ENCODE data around the gene SELE. TPM values are rescaled to one million over a fixed set of nuclear protein-coding genes. Genes with fewer than 3 reads are reported as not detected.
"Not testable (repeated sequence)": the region's sequence is repeated elsewhere in the genome, so short reads cannot be mapped to it uniquely, and the experiment has no call there.

Gene SELE
- total RNA-seq, 4 donors from 2014 or later, result 0.67 to 16.3 (median 1.5) TPM

DNA sequence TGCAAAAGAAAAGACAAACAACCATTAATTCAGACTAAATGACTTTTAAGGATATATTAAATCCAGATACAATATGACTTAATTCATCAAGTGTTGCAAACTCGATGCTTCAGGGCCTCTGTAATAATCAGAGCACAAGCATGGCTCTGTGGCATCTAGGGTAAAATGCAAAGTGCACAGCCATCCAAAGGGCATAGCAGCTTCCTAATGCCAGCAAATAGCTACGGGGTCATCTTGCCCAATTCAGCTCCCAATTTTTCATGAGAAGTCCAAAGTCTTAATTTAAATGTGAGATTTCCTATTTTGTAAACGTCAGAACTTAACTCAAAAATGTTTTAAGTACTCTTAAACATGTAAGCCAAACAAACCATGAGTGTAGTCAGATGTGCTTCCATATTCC lies 7.9 kb downstream of the SELE start:
- no peak overlapping the region for H3K27ac ChIP-seq
- no peaks in the 10 kb centered on the region for H3K9me3 ChIP-seq
- TF ChIP-seq, protein P1, sequence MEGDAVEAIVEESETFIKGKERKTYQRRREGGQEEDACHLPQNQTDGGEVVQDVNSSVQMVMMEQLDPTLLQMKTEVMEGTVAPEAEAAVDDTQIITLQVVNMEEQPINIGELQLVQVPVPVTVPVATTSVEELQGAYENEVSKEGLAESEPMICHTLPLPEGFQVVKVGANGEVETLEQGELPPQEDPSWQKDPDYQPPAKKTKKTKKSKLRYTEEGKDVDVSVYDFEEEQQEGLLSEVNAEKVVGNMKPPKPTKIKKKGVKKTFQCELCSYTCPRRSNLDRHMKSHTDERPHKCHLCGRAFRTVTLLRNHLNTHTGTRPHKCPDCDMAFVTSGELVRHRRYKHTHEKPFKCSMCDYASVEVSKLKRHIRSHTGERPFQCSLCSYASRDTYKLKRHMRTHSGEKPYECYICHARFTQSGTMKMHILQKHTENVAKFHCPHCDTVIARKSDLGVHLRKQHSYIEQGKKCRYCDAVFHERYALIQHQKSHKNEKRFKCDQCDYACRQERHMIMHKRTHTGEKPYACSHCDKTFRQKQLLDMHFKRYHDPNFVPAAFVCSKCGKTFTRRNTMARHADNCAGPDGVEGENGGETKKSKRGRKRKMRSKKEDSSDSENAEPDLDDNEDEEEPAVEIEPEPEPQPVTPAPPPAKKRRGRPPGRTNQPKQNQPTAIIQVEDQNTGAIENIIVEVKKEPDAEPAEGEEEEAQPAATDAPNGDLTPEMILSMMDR (IDR thresholded peaks at IDR 0.05), result no peak
- TF ChIP-seq POLR2A (IDR thresholded peaks at IDR 0.05), result no peak
- no peak for DNase-seq
- 74 to 76% methylated on average over 3 of the region's 3 CpGs for WGBS, 2 donors
- intact Hi-C loops (cut with DNase I), result no loop called here
- H3K4me1 ChIP-seq, result no peaks in the 10 kb centered on the region
- no peak overlapping the region for H3K4me3 ChIP-seq (replicated peaks in 1 of 3)
- no peaks in the 10 kb centered on the region for H3K27me3 ChIP-seq
- H3K36me3 ChIP-seq, result no peaks in the 10 kb centered on the region

DNA sequence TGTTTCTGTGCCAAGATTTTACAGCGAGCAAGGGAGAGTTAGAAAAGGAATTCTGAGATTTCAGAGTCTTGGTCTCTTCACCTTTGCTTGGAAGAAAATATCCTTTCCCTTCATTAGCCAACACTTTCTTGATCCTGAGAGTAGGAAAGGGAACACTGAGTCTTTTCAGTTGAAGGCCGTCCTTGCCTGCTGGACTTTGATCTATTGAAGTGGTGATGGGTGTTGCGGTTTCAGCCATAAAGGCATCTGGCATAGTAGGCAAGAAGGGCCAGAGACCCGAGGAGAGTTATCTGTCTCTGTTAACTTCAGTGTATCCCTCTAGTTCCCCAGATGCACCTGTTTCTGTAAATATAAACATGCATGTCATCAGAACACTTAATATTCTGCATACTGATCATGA lies 9.7 kb downstream of the SELE start:
- H3K9me3 ChIP-seq, result no peaks in the 10 kb centered on the region
- H3K27ac ChIP-seq, result no peak overlapping the region
- H3K4me3 ChIP-seq (replicated peaks in 1 of 3), result no peak overlapping the region
- no peak for TF ChIP-seq POLR2A (IDR thresholded peaks at IDR 0.05)
- TF ChIP-seq, protein P1 (IDR thresholded peaks at IDR 0.05), result no peak
- intact Hi-C loops (cut with DNase I), result no loop called here
- no peaks in the 10 kb centered on the region for H3K27me3 ChIP-seq
- DNase-seq, result no peak
- 76 to 85% methylated on average over 4 of the region's 4 CpGs for WGBS, 2 donors
- no peaks in the 10 kb centered on the region for H3K36me3 ChIP-seq
- no peaks in the 10 kb centered on the region for H3K4me1 ChIP-seq

DNA sequence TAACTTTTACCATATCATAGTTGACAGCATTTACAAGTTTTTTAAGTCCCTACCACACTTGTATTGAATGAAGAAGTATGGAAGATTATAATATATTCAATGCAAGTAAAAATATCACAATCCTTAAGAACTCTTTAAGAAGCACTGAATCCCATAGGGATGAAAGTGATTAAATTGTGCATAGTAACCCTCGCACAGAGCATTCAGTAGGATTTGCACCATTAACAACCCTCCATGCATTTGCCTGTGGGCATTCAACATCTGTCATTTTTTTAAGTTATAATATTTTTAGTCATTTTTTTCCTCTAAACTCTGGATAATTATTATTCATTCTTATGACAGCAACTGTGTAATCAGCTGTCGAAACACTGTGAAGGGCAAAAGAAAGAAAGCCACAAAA lies 10.1 kb downstream of the SELE start:
- H3K4me1 ChIP-seq, result no peaks in the 10 kb centered on the region
- H3K4me3 ChIP-seq (replicated peaks in 1 of 3), result no peak overlapping the region
- no peaks in the 10 kb centered on the region for H3K27me3 ChIP-seq
- H3K27ac ChIP-seq, result no peak overlapping the region
- TF ChIP-seq POLR2A (IDR thresholded peaks at IDR 0.05), result no peak
- TF ChIP-seq, protein P1 (IDR thresholded peaks at IDR 0.05), result no peak
- intact Hi-C loops (cut with DNase I), result no loop called here
- H3K36me3 ChIP-seq, result no peaks in the 10 kb centered on the region
- DNase-seq, result no peak
- 86 to 90% methylated on average over 2 of the region's 2 CpGs for WGBS, 2 donors
- no peaks in the 10 kb centered on the region for H3K9me3 ChIP-seq

DNA sequence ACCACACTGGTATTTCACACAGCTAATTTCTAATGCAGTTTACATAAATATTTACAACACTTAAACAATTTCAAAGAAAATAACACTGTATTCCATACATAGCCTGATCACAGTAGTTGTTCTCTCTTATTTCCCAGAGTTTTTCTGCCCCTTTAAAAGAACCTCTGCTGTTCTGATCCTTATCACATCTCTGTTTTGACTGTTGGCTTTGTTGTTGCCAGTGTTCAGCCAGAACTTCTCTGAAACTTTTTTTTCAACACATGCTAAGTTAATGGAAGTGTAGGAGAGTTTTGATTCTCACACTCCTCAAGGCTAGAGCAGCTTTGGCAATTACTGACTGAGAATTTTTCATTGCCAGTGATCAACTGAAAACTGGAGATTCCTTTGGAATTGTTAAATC lies 11.1 kb downstream of the SELE start:
- no peak overlapping the region for H3K27ac ChIP-seq
- intact Hi-C loops (cut with DNase I), result no loop called here
- H3K9me3 ChIP-seq, result no peaks in the 10 kb centered on the region
- DNase-seq, result no peak
- TF ChIP-seq, protein P1 (IDR thresholded peaks at IDR 0.05), result no peak
- no peak for TF ChIP-seq POLR2A (IDR thresholded peaks at IDR 0.05)
- H3K4me3 ChIP-seq (replicated peaks in 1 of 3), result no peak overlapping the region
- H3K4me1 ChIP-seq, result no peaks in the 10 kb centered on the region
- no peaks in the 10 kb centered on the region for H3K27me3 ChIP-seq
- H3K36me3 ChIP-seq, result no peaks in the 10 kb centered on the region

DNA sequence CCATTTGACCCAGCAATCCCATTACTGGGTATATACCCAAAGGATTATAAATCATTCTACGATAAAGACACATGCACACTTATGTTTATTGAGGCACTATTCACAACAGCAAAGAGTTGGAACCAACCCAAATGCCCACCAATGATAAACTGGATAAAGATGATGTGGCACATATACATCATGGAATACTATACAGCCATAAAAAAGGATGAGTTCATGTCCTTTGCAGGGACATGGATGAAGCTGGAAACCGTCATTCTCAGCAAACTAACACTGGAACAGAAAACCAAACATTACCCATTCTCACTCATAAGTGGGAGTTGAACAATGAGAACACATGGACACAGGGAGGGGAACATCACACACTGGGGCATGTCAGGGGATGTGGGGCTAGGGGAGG lies 18.8 kb downstream of the SELE start:
- 88 to 89% methylated on average over 2 of the region's 2 CpGs for WGBS, 2 donors
- H3K27me3 ChIP-seq; H3K27ac ChIP-seq; H3K4me1 ChIP-seq; intact Hi-C loops (cut with DNase I); H3K4me3 ChIP-seq (replicated peaks in 1 of 3); H3K36me3 ChIP-seq; DNase-seq; H3K9me3 ChIP-seq: not testable (repeated sequence)

GRCh38 chr1:169713090-169713489 lies 20.8 kb downstream of the SELE start:
- H3K27ac ChIP-seq; H3K4me1 ChIP-seq; H3K27me3 ChIP-seq; H3K4me3 ChIP-seq (replicated peaks in 1 of 3); H3K9me3 ChIP-seq; H3K36me3 ChIP-seq; DNase-seq; intact Hi-C loops (cut with DNase I): not testable (repeated sequence)
- WGBS, 2 donors, result 90 to 93% methylated on average over 5 of the region's 5 CpGs
